Measurements from ENCODE around the gene NELL1.

The NELL1 gene

GRCh38 chr11:21148376-21148775 lies 479.0 kb downstream of the NELL1 start:
- H3K4me1 ChIP-seq (ENCODE audit: control insufficient read depth in 1 of 2, insufficient read depth in 2 of 2, low read length in 2 of 2): no peaks in the 10 kb centered on the region

GRCh38 chr11:21160140-21160539 lies 490.8 kb downstream of the NELL1 start:
- Histone ChIP-seq H3K36me3 (ENCODE audit: control insufficient read depth in 1 of 2, insufficient read depth in 2 of 2, low read length in 2 of 2) (no peaks in the 10 kb centered on the region), H3K4me3 (ENCODE audit: low read depth in 1 of 2, low read length in 2 of 2) (no peak overlapping the region), H3K27ac (ENCODE audit: low read length) (no peak overlapping the region), H3K4me1 (ENCODE audit: control insufficient read depth in 1 of 2, insufficient read depth in 2 of 2, low read length in 2 of 2) (no peaks in the 10 kb centered on the region), H3K27me3 (ENCODE audit: low read depth, low read length) (no peaks in the 10 kb centered on the region), H3K9me3 (ENCODE audit: control insufficient read depth in 1 of 2, low read length in 2 of 2) (no peaks in the 10 kb centered on the region)

More at GRCh38 chr11:21148376-21148775, 479.0 kb downstream of the NELL1 start:
- Histone ChIP-seq H3K9me3 (ENCODE audit: control insufficient read depth in 1 of 2, low read length in 2 of 2) (no peaks in the 10 kb centered on the region), H3K27ac (ENCODE audit: low read length) (no peak overlapping the region), H3K36me3 (ENCODE audit: control insufficient read depth in 1 of 2, insufficient read depth in 2 of 2, low read length in 2 of 2) (no peaks in the 10 kb centered on the region), H3K27me3 (ENCODE audit: low read depth, low read length) (no peaks in the 10 kb centered on the region), H3K4me3 (ENCODE audit: low read depth in 1 of 2, low read length in 2 of 2) (no peak overlapping the region)

- H3K36me3 ChIP-seq (ENCODE audit: control insufficient read depth in 1 of 2, insufficient read depth in 2 of 2, low read length in 2 of 2): no peaks in the 10 kb centered on the region
- H3K9me3 ChIP-seq (ENCODE audit: control insufficient read depth in 1 of 2, low read length in 2 of 2): no peaks in the 10 kb centered on the region
- H3K4me1 ChIP-seq (ENCODE audit: control insufficient read depth in 1 of 2, insufficient read depth in 2 of 2, low read length in 2 of 2): no peaks in the 10 kb centered on the region
- H3K4me3 ChIP-seq (ENCODE audit: low read depth in 1 of 2, low read length in 2 of 2): no peak overlapping the region
- H3K27ac ChIP-seq (ENCODE audit: low read length): no peak overlapping the region
- no peaks in the 10 kb centered on the region for H3K27me3 ChIP-seq (ENCODE audit: low read depth, low read length)
Observed at GRCh38 chr11:21169639-21170038, 500.3 kb downstream of the NELL1 start.

GRCh38 chr11:21173476-21173875 lies 504.1 kb downstream of the NELL1 start:
- Histone ChIP-seq H3K4me1 (ENCODE audit: control insufficient read depth in 1 of 2, insufficient read depth in 2 of 2, low read length in 2 of 2) (no peaks in the 10 kb centered on the region), H3K9me3 (ENCODE audit: control insufficient read depth in 1 of 2, low read length in 2 of 2) (no peaks in the 10 kb centered on the region), H3K4me3 (ENCODE audit: low read depth in 1 of 2, low read length in 2 of 2) (no peak overlapping the region), H3K27ac (ENCODE audit: low read length) (no peak overlapping the region), H3K36me3 (ENCODE audit: control insufficient read depth in 1 of 2, insufficient read depth in 2 of 2, low read length in 2 of 2) (no peaks in the 10 kb centered on the region), H3K27me3 (ENCODE audit: low read depth, low read length) (no peaks in the 10 kb centered on the region)

- Histone ChIP-seq H3K27ac (ENCODE audit: low read length) (no peak overlapping the region), H3K4me1 (ENCODE audit: control insufficient read depth in 1 of 2, insufficient read depth in 2 of 2, low read length in 2 of 2) (no peaks in the 10 kb centered on the region), H3K36me3 (ENCODE audit: control insufficient read depth in 1 of 2, insufficient read depth in 2 of 2, low read length in 2 of 2) (no peaks in the 10 kb centered on the region), H3K9me3 (ENCODE audit: control insufficient read depth in 1 of 2, low read length in 2 of 2) (no peaks in the 10 kb centered on the region), H3K27me3 (ENCODE audit: low read depth, low read length) (no peaks in the 10 kb centered on the region), H3K4me3 (ENCODE audit: low read depth in 1 of 2, low read length in 2 of 2) (no peak overlapping the region)
Observed at GRCh38 chr11:21174781-21175180, 505.4 kb downstream of the NELL1 start.

GRCh38 chr11:21177379-21177778 lies 508.0 kb downstream of the NELL1 start:
- Histone ChIP-seq H3K4me1 (ENCODE audit: control insufficient read depth in 1 of 2, insufficient read depth in 2 of 2, low read length in 2 of 2) (no peaks in the 10 kb centered on the region), H3K9me3 (ENCODE audit: control insufficient read depth in 1 of 2, low read length in 2 of 2) (no peaks in the 10 kb centered on the region), H3K27me3 (ENCODE audit: low read depth, low read length) (no peaks in the 10 kb centered on the region), H3K27ac (ENCODE audit: low read length) (no peak overlapping the region), H3K36me3 (ENCODE audit: control insufficient read depth in 1 of 2, insufficient read depth in 2 of 2, low read length in 2 of 2) (no peaks in the 10 kb centered on the region), H3K4me3 (ENCODE audit: low read depth in 1 of 2, low read length in 2 of 2) (no peak overlapping the region)

- Histone ChIP-seq H3K4me1 (ENCODE audit: control insufficient read depth in 1 of 2, insufficient read depth in 2 of 2, low read length in 2 of 2) (no peaks in the 10 kb centered on the region), H3K9me3 (ENCODE audit: control insufficient read depth in 1 of 2, low read length in 2 of 2) (no peaks in the 10 kb centered on the region), H3K36me3 (ENCODE audit: control insufficient read depth in 1 of 2, insufficient read depth in 2 of 2, low read length in 2 of 2) (no peaks in the 10 kb centered on the region), H3K27me3 (ENCODE audit: low read depth, low read length) (no peaks in the 10 kb centered on the region), H3K27ac (ENCODE audit: low read length) (no peak overlapping the region), H3K4me3 (ENCODE audit: low read depth in 1 of 2, low read length in 2 of 2) (no peak overlapping the region)
Observed at GRCh38 chr11:21179770-21180169, 510.4 kb downstream of the NELL1 start.

- no peaks in the 10 kb centered on the region for H3K4me1 ChIP-seq (ENCODE audit: control insufficient read depth in 1 of 2, insufficient read depth in 2 of 2, low read length in 2 of 2)
- H3K27me3 ChIP-seq (ENCODE audit: low read depth, low read length): no peaks in the 10 kb centered on the region
- H3K4me3 ChIP-seq (ENCODE audit: low read depth in 1 of 2, low read length in 2 of 2): no peak overlapping the region
- H3K36me3 ChIP-seq (ENCODE audit: control insufficient read depth in 1 of 2, insufficient read depth in 2 of 2, low read length in 2 of 2): no peaks in the 10 kb centered on the region
- no peak overlapping the region for H3K27ac ChIP-seq (ENCODE audit: low read length)
- no peaks in the 10 kb centered on the region for H3K9me3 ChIP-seq (ENCODE audit: control insufficient read depth in 1 of 2, low read length in 2 of 2)
Observed at GRCh38 chr11:21180182-21180581, 510.8 kb downstream of the NELL1 start.

- no peaks in the 10 kb centered on the region for H3K27me3 ChIP-seq (ENCODE audit: low read depth, low read length)
- H3K4me1 ChIP-seq (ENCODE audit: control insufficient read depth in 1 of 2, insufficient read depth in 2 of 2, low read length in 2 of 2): no peaks in the 10 kb centered on the region
- H3K4me3 ChIP-seq (ENCODE audit: low read depth in 1 of 2, low read length in 2 of 2): no peak overlapping the region
- H3K36me3 ChIP-seq (ENCODE audit: control insufficient read depth in 1 of 2, insufficient read depth in 2 of 2, low read length in 2 of 2): no peaks in the 10 kb centered on the region
- no peak overlapping the region for H3K27ac ChIP-seq (ENCODE audit: low read length)
- H3K9me3 ChIP-seq (ENCODE audit: control insufficient read depth in 1 of 2, low read length in 2 of 2): no peaks in the 10 kb centered on the region
Observed at GRCh38 chr11:21185959-21186358, 516.6 kb downstream of the NELL1 start.

- Histone ChIP-seq H3K36me3 (ENCODE audit: control insufficient read depth in 1 of 2, insufficient read depth in 2 of 2, low read length in 2 of 2) (no peaks in the 10 kb centered on the region), H3K4me3 (ENCODE audit: low read depth in 1 of 2, low read length in 2 of 2) (no peak overlapping the region), H3K9me3 (ENCODE audit: control insufficient read depth in 1 of 2, low read length in 2 of 2) (no peaks in the 10 kb centered on the region), H3K27me3 (ENCODE audit: low read depth, low read length) (no peaks in the 10 kb centered on the region), H3K4me1 (ENCODE audit: control insufficient read depth in 1 of 2, insufficient read depth in 2 of 2, low read length in 2 of 2) (no peaks in the 10 kb centered on the region), H3K27ac (ENCODE audit: low read length) (no peak overlapping the region)
Observed at GRCh38 chr11:21190181-21190580, 520.8 kb downstream of the NELL1 start.

GRCh38 chr11:21195995-21196394 lies 526.6 kb downstream of the NELL1 start:
- H3K9me3 ChIP-seq (ENCODE audit: control insufficient read depth in 1 of 2, low read length in 2 of 2): no peaks in the 10 kb centered on the region

GRCh38 chr11:21198498-21198897 lies 529.1 kb downstream of the NELL1 start:
- no peaks in the 10 kb centered on the region for H3K36me3 ChIP-seq (ENCODE audit: control insufficient read depth in 1 of 2, insufficient read depth in 2 of 2, low read length in 2 of 2)
- H3K9me3 ChIP-seq (ENCODE audit: control insufficient read depth in 1 of 2, low read length in 2 of 2): no peaks in the 10 kb centered on the region
- no peaks in the 10 kb centered on the region for H3K4me1 ChIP-seq (ENCODE audit: control insufficient read depth in 1 of 2, insufficient read depth in 2 of 2, low read length in 2 of 2)
- no peak overlapping the region for H3K4me3 ChIP-seq (ENCODE audit: low read depth in 1 of 2, low read length in 2 of 2)
- H3K27ac ChIP-seq (ENCODE audit: low read length): no peak overlapping the region
- H3K27me3 ChIP-seq (ENCODE audit: low read depth, low read length): no peaks in the 10 kb centered on the region

More at GRCh38 chr11:21195995-21196394, 526.6 kb downstream of the NELL1 start:
- H3K4me1 ChIP-seq (ENCODE audit: control insufficient read depth in 1 of 2, insufficient read depth in 2 of 2, low read length in 2 of 2): no peaks in the 10 kb centered on the region
- H3K27ac ChIP-seq (ENCODE audit: low read length): no peak overlapping the region
- H3K27me3 ChIP-seq (ENCODE audit: low read depth, low read length): no peaks in the 10 kb centered on the region
- H3K4me3 ChIP-seq (ENCODE audit: low read depth in 1 of 2, low read length in 2 of 2): no peak overlapping the region
- H3K36me3 ChIP-seq (ENCODE audit: control insufficient read depth in 1 of 2, insufficient read depth in 2 of 2, low read length in 2 of 2): no peaks in the 10 kb centered on the region

Data from muscle layer of duodenum (tissue), 2 donors.